Amniotic stem cell (primary cell): ENCODE results near the gene RCN1.
A peak's percentile ranks its signal among the peaks of the same experiment; 100 is the strongest.
"Not testable (repeated sequence)": the region's sequence is repeated elsewhere in the genome, so short reads cannot be mapped to it uniquely, and the experiment has no call there.

ENCODE experiments used
- DNase-seq: peaks from one replicate; lab custom pipeline; 2025; lab: John Stamatoyannopoulos, UW

RCN1 gene

DNA sequence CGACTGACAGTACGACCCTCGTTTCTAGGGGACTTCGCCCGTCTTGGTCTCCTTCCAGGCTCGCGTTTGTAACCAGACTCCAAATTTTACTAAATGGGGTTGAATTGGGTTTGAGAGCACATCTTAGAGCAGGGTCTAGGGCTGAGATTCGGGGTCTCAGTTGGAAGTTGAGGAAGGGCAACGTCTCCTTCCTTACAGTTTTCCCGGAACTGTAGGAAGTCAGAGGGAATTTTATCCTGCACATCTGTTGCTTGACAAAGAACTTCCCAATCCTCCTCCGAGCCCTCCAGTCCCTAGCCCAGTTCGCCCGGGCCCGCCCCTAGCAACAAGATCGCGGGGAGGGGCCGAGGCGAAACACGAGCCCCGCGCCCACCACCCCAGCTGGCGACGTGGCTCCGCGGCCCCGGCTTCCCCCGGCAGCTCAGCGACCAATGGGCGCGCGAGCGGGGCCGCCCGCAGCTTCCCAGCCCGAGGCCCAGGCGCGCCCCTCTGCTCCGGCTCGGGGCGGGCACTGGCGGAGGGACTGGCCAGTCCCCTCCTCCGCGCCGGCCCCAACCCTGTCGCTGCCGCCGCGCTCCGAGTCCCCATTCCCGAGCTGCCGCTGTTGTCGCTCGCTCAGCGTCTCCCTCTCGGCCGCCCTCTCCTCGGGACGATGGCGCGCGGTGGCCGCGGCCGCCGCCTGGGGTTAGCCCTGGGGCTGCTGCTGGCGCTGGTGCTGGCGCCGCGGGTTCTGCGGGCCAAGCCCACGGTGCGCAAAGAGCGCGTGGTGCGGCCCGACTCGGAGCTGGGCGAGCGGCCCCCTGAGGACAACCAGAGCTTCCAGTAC lies at the start of gene RCN1:
TSS of gene RCN1 (plus strand) at position 530 of the 826 bp plus-strand sequence. CDS start at position 653, 123 bp downstream.
- DNase-seq = peak; percentile 30

DNA sequence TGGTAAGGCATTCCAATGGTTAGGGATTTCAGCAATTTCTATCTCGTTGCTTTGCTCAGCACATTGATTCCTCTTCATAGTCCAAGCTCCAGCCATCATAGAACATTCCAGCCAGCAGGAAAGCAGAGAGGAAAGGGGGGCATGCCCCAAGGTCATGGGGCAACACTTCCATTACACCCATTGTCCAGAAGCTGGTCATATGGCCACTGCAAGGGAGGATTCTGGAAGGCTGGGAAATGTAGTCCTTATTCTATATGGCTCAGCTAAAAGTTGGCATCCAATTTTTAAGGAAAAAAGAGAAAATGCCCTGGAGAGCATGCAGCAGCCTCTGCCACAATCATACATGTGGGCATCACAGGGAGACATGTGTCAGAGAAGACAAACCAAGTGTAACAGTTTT lies 47.1 kb upstream of the RCN1 start:
- DNase-seq = no peak

DNA sequence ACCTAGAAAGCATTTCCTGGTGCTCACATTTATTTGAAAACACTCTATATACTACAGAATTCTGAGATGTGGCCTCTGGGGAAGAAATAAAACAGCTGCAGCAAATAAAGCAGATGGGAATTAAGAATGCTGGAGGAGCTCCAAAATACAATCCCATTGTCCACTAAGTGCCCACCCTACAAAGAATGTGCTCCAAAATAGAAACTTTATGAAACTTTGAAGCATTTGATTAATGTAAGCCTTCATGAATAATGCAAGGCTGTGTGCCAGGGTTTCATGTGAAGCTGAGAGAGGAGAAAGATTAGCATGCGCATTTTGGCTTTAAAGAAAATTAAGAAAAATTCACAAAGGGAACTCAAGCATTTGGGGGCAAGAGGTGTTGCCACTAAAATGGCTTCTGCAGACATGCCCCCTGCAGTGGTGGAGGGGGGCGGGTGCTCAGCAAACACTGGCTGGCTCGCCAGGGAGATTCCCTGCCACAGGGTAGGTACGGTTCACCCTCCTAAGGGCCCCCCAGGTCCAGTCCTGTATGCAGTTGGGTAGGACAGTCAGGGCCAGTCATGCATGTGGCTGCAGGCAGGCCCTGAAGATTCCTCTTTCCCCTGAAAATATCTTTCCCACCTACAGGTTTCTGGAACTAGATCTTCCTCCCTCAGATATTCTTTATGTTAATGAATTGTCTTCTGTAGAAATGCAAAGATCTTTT lies 46.6 kb upstream of the RCN1 start:
- DNase-seq = no peak

DNA sequence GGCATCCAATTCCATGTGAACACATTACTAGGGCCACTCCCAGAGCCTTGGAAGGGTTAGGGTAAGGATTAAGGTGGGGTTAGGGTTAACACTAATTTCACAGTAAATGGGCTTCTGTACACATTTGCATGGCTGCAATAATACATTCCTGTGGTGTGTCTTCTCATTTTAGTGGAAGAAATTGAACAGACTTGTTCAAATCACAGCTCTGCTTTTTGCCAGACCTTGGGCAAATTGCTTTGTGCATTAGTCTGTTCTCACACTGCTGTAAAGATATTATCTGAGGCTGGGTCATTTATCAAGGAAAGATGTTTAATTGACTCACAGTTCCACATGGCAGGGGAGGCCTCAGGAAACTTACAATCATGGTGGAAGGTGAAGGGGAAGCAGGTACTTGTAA lies 45.4 kb upstream of the RCN1 start:
- no peak for DNase-seq

DNA sequence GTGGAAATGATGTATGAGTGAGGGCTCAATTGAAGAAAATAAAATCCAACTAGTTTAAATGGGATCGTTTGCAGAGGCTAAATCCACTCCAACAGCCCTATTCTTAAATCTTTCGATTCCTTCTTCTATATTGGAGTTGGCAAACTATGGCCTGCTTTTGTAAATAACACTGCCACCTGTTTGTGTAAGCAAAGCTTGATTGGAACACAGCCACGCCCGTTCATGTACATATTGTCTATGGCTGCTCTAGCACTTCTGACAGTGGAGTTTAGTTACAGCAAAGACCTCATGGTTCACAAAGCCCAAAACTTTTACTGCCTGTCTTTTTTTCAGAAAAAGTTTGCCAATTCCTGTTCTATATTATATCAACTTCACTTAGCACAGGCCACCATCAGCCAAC lies 40.6 kb upstream of the RCN1 start:
- no peak for DNase-seq

DNA sequence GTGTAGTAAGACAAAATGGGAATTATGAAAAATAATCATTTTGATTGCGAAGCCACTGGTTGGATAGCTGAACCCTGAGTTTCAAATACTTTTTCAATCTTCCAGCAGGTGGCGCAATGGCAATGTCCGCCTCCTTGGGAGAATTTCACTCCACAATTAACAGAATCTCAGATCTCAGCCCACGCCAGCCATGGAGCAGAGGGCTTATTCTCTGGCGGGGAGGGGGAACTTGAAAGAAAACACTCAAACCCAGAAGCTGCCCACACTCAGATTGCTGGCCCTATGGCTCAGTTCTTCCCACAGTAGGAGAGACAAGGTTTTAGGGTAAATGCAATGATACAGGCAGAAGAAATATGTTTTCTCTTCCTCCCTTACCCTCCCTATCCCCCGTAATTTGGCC lies 38.7 kb upstream of the RCN1 start:
- peak; percentile 46 for DNase-seq

DNA sequence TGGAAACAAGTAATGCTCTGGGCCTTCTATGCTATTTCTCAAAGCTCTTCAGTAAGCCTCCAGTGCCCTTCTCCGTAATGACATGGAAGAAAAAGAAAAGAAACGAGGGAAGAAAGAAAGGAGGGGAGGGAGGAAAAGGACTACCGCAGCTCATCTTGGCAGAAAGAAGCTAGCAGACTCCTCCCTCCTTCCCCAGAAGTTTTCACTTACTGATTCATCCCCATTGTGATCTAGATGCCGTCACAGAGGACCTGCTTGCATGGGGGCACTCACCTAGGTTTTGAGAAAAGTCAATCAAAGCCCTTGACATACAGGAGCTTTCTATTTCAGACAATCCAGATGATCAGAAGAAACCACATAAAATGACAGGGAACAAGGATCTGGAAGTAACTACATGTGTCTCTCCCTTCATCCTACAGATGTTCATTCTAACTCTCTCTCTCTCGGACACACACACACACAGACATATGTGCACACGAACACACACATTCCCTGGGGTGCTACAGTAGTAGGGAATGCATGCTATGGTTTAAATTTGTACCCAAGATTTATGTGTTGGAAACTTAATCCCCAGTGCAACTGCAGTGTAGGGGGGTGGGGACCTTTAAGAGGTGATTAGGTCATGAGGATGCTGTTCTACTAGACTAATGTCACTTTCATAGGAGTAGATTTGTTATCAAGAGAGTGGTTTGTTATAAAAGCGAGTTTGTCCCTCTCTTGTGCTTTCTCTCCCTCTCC lies 37.6 kb upstream of the RCN1 start:
- no peak for DNase-seq

DNA sequence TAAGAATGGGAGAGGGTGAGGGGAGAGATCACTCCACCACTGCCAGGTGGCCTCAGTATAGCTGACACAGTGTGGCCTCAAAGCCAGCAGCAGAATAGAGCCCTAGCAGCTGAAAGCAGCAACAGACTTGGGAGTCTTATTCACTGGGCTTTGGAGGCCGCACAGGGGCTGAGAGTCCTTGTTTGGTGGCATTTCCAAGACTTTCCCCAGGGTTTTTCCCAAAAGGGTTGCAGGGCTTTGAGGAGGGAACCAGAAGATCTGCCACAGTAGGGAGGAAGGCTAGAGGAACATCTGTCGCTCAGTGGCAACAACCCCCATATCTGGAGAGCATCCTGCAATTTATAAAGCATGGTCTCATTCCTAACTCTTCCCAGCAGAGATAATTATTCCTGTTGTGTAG lies 35.0 kb upstream of the RCN1 start:
- no peak for DNase-seq

DNA sequence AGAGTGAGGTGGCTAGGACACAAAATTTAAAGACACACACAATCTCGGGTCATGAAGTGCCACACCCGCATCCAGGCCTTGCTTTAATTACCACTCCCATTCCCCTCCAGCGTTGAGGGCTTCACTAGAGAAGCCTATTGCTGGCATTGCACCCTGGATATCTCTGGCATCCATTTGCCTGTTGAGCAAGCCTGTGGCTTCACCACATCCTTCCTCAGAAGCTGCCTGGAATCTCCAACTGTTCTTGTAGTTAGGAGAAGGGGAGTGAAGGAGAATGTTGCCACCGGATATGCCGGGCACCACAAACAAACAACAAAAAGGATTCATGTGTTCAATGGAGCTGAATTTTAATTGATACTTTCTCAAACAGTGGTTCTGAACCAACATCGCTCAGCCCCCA lies 34.4 kb upstream of the RCN1 start:
- DNase-seq = no peak

DNA sequence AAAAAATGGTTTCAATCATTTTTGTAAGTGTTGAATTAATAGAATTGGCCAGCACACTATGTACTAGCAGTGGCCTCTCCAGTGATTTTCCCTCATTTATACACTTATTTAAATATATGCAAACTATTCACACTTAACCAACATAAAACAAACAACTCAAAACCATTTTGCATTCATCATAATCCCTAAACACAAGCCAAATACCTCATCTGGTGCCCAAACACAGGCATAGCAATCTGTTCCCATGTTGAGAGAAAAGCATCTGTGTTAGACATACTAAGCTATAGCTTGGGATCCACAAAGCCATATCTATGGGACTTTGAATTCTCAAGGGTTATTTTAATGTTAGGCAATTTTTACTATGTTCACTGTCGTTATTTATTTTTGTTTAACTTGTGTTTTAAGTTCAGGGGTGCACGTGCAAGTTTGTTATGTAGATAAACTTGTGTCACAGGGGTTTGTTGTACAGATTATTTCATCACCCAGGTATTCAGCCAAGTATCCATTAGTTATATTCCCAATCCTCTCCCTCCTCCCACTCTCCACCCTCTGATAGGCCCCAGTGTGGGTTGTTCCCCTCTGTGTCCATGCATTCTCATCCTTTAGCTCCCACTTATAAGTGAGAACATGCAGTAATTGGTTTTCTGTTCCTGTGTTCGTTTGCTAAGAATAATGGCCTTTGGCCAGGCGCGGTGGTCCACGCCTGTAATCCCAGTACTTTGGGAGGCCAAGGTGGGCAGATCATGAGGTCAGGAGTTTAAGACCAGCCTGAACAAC lies 31.0 kb upstream of the RCN1 start:
- no peak for DNase-seq

DNA sequence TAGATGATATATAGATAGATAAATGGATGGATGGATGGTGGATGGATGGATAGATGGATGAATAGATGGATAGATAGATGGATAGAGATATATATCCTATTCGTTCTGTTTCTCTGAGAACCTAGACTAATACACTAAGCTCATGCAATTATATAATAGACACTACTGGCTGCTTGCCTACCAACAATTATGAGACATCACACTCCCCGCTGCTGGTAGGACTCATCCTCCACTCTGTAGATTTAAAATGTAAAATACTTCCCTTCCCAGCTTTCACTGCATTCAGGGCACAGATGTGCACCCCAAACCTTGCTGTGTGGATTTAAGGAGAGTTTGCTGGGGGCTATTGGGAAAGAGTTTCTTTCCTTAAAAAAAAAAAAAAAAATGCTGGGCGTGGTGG lies 28.3 kb upstream of the RCN1 start:
- no peak for DNase-seq

DNA sequence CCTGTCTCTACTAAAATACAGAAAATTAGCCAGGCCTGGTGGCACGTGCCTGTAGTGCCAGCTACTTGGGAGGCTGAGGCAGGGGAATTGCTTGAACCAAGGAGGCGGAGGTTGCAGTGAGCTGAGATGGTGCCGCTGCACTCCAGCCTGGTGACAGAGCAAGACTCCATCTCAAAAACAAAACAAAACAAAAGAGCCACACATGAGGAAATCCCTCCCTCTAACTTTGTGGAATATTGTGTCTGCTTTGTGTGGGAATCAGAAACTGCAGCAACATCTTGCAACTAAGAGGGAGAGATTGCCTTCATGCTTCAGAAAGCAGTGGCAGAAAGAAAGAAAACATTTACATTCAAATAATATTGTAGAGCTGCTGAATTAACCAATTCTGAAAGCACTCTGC lies 27.8 kb upstream of the RCN1 start:
- DNase-seq = not testable (repeated sequence)

DNA sequence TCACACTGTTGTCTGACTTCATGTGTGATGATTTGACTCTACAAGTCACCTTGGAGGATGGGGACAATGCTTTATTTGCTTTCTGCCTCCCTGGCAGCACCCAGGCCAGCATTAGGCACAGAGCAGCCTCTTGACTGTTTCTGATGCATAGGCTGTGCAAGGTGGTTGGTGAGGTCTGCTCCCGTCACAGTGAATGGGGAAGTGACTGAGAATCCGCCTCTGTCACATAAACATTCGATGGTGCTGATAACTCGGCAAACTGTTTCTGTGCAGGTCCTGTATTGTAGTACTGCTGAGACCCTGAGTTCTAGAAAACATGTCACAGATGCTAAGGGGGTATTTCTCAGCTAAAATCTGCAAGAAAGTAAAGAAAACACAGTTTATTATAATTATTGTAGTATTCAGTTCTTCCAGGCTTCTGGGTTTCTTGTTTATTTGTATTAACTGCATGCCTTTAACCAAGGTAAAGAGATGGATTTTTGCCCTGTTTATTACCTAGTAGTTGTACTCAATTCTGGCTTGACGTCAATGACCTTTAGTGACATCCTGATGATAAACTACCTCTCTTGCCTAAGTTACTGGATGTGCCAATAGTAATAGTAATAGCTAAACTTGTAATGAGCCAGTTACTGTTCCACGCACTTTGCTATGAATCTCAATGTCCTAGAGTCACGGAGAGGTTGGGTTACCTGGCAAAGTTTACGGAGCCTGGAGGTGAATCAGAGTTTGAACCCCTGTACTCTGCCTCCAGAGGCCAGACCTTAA lies 24.8 kb upstream of the RCN1 start:
- no peak for DNase-seq

DNA sequence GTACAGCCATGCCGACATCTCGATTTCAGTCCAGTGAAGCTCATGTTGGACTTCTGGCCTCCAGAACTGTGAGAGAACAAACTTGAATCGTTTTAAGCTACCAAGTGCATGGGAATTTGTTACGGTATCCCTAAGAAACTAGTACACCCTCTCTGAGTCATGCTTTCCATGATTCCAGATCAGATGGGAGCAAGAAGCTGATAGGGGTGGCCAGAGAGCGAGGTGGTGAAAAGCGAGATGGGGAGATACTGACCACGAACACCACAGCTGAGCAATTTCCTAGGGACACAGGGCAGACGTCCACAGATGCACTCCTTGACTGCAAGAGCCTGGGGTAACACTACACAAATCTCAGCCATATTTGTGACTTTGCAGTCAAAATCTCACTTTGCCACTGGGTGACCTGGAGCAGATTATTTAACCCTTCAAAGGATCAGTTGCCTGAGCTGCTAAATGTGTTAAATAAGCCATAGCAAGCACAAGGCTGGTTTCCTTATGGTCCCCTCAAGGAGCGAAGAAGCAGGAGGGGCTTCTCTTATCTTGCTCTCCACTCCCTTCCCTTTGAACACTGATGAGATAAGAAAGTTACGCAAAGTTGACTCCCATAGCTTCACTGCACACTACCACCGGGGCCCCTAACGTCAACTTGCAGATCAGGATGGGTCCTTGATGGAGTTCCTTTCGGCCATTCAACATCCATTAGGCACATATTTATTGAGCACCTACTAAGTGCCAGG lies 22.6 kb upstream of the RCN1 start:
- no peak for DNase-seq

DNA sequence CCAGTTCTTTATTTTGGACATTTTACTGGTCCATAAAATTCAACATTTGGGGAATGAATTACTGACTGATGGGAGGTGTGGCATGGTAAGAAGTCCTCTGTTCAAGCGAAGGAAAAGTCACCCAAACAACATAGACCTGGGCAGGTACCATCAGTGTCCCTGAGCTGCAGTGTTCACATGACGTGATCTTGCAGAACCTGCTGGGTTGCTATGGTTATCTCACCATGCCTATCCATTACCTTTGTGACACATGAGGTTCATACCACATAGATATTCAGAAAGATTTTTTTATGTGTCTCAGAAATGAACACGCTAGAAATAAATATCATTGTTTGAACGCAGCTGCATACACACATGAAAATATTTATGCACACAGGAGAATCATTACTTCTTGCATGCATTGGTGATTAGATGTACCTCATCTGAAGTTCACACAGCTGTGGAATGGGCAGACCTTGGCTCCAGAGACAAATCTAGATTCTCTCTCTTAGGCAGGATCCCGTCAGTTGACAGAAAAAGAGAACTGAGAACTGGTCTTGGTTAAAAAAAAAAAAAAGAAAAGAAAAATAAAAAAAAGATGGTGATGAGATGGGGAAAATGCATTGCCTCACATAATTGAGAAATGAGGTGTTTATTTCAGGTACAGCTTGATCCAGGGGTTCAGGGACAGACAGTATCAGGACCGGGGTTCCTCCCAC lies 21.4 kb upstream of the RCN1 start:
- DNase-seq = no peak

DNA sequence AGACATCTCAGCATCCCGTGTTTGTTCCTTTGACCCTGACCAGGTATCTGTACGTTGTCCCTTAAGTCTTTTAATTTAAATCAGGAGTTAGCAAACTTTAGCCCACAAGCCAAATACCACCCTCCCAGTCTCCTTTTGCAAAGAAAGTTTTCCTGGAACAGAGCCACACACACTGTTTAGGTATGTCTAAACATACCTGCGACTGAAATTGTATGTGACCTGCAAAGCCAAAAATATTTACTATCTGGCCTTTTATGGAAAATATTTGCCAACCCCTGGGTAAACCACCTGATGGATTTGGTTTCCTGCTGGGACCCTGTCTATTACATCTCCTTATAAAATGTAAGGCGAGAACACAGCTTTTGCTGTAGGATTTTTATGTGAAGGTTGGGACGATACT lies 20.2 kb upstream of the RCN1 start:
- DNase-seq = no peak

DNA sequence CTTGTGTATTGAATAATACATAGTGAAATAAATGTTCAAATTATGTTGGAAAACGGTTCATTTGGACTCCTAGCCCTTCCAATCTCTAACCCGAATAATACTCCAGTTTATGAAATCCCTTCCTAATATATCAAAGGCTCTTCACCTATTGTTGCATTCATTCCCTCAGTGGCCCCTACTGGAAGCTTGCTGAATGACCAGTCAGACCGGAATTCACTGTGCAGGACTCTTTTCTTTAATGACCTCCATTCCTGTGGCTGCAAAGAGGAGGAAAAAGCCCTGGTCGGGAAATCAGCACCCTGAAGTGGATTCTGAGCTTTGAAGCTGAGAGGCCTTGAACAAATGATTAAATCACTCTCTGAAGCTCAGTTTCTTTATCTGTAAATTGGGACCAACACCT lies 19.1 kb upstream of the RCN1 start:
- no peak for DNase-seq

DNA sequence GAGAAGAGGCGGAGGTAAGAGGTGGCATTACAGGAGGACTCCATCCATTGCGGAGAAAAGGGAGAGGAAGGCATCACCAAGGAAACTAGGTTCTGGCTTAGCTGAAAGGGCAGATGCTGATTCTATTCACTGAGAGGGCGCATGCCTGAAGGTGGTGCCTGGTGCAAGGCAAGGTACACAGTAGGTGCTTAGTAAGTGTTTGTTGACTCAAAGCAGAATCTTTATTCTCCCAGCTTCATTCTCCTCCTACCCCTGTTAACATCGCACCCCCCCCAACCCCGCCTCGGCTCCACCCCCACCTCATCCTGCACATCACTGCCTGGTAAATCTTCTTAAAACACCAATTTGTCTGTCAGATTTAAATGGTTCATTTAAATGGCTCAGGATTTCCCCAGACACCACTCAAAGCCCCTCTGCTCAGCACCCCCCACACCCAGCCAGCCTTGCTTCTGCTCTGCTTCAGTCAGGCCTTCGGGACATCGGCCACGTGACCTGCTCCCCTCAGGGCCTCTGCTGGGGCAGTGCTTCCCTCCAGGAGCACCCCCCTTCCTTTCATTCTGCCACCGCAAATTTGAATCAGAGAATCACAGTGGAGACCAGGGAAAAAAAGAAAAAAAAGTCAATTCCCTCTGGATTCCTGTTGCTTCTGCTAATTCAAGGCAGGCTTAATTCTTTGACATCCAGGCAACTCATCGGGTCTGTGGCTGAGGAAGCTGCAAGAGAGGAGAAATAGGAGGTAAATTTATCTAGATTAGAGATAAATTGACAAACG lies 17.8 kb upstream of the RCN1 start:
- no peak for DNase-seq

DNA sequence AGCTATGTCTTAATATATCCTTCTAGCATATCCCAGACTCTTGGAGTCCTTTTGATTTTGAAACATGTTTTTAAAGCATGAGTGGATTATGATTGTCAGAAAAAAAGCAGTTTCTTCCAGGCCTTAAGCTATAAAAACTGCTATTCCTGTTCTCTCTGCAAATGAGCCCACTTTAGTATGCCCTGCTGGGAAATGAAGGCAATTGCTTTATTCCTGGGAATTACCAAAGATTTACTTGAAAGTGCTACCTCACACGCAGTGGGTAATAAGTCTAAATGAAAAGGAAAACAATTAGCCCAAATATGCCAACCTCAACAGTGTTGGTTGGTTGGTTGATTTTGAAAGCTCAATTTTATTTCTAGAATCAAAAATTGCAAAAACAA lies 17.2 kb upstream of the RCN1 start:
- no peak for DNase-seq
